HEK293T (cell line): ENCODE results near the gene KIF13A.

Experiments used
- ARNT ChIP-seq: fragments of 450-650 bp; IDR thresholded peaks from 2 replicates; pipeline ENCODE4 v1.6.1; 2017; ENCODE audit warnings: mild to moderate bottlenecking
- BHLHE40 ChIP-seq: fragments of 450-650 bp; IDR thresholded peaks from 2 replicates; pipeline ENCODE4 v1.6.1; 2016; ENCODE audit warnings: mild to moderate bottlenecking, moderate library complexity, borderline replicate concordance
- ELF4 ChIP-seq: fragments of 450-650 bp; IDR thresholded peaks from 2 replicates; pipeline ENCODE4 v1.6.1; 2017; ENCODE audit warnings: antibody characterized with exemption
- FOXA1 ChIP-seq: fragments of 450-650 bp; IDR thresholded peaks from 2 replicates; pipeline ENCODE4 v1.6.1; 2016; ENCODE audit warnings: mild to moderate bottlenecking
- FOXK2 ChIP-seq: fragments of 450-650 bp; IDR thresholded peaks from 2 replicates; pipeline ENCODE4 v1.6.1; 2016; ENCODE audit warnings: mild to moderate bottlenecking
- FOXM1 ChIP-seq: fragments of 450-650 bp; IDR thresholded peaks from 2 replicates; pipeline ENCODE4 v1.6.1; 2017; ENCODE audit warnings: mild to moderate bottlenecking, borderline replicate concordance
- HDGF ChIP-seq: fragments of 450-650 bp; IDR thresholded peaks from 2 replicates; pipeline ENCODE4 v1.6.1; 2017; ENCODE audit warnings: antibody characterized with exemption, borderline replicate concordance
- L3MBTL2 ChIP-seq: fragments of 450-650 bp; conservative IDR thresholded peaks from 2 replicates; pipeline ENCODE4 v1.6.1; 2016; ENCODE audit warnings: mild to moderate bottlenecking
- NFRKB ChIP-seq: fragments of 450-650 bp; IDR thresholded peaks from 2 replicates; pipeline ENCODE4 v1.6.1; 2016; ENCODE audit warnings: mild to moderate bottlenecking, moderate library complexity
- PKNOX1 ChIP-seq: fragments of 450-650 bp; IDR thresholded peaks from 2 replicates; pipeline ENCODE4 v1.6.1; 2016
- SP1 ChIP-seq: fragments of 450-650 bp; IDR thresholded peaks from 2 replicates; pipeline ENCODE4 v1.6.1; 2017
- TARDBP ChIP-seq: fragments of 450-650 bp; IDR thresholded peaks from 2 replicates; pipeline ENCODE4 v1.6.1; 2016
- ZNF384 ChIP-seq: fragments of 450-650 bp; IDR thresholded peaks from 2 replicates; pipeline ENCODE4 v1.6.1; 2016

GRCh38 chr6:17869753-17870050, 117.7 kb downstream of the KIF13A start:
- TF ChIP-seq NFRKB (no peak), FOXK2 (no peak), FOXM1 (no peak), L3MBTL2 (no peak), PKNOX1 (no peak), SP1 (no peak), ARNT (no peak), ZNF384 (no peak), BHLHE40 (no peak), ELF4 (no peak), TARDBP (no peak), FOXA1 (no peak), HDGF (no peak)
